Smooth muscle cell (in vitro differentiated cells): ENCODE results near the gene GLP2R. TPM values are rescaled to one million over a fixed set of nuclear protein-coding genes. Genes with fewer than 3 reads are reported as not detected.
"Not testable (repeated sequence)": the region's sequence is repeated elsewhere in the genome, so short reads cannot be mapped to it uniquely, and the experiment has no call there.

Experiments
- DNase-seq: peaks from one replicate; lab custom pipeline; 2025; ENCODE audit not compliant: unreplicated experiment; lab: John Stamatoyannopoulos, UW
- H2AFZ ChIP-seq: fragments of 200-600 bp; sonication (generic); 2 replicates; pipeline ENCODE4 v1.6.0; 2016; ENCODE audit warnings: antibody characterized with exemption, low read depth, mild to moderate bottlenecking
- H3F3A ChIP-seq: fragments of 200-600 bp; sonication (generic); 2 replicates; pipeline ENCODE4 v1.6.0; 2017; ENCODE audit warnings: antibody characterized with exemption, low read depth
- H3K27ac ChIP-seq: fragments of 200-600 bp; sonication (generic); 2 replicates; pipeline ENCODE4 v1.5.1; 2016; ENCODE audit warnings: low read depth, mild to moderate bottlenecking
- H3K27me3 ChIP-seq: fragments of 200-600 bp; sonication (generic); 2 replicates; pipeline ENCODE4 v1.6.1; 2016; ENCODE audit warnings: low read depth, mild to moderate bottlenecking
- H3K36me3 ChIP-seq: fragments of 200-600 bp; sonication (generic); 2 replicates; pipeline ENCODE4 v1.5.1; 2016; ENCODE audit warnings: low read depth
- H3K4me1 ChIP-seq: fragments of 200-600 bp; sonication (generic); 2 replicates; pipeline ENCODE4 v1.5.1; 2016; ENCODE audit warnings: low read depth
- H3K4me2 ChIP-seq: fragments of 200-600 bp; sonication (generic); 2 replicates; pipeline ENCODE4 v1.6.0; 2016; ENCODE audit warnings: mild to moderate bottlenecking
- H3K4me3 ChIP-seq: fragments of 200-600 bp; sonication (generic); 2 replicates; pipeline ENCODE4 v1.5.1; 2016; ENCODE audit warnings: mild to moderate bottlenecking
- H3K79me2 ChIP-seq: fragments of 200-600 bp; sonication (generic); 2 replicates; pipeline ENCODE4 v1.6.0; 2016; ENCODE audit warnings: low read depth, mild to moderate bottlenecking
- H3K9ac ChIP-seq: fragments of 200-600 bp; sonication (generic); 2 replicates; pipeline ENCODE4 v1.6.0; 2016; ENCODE audit warnings: low read depth
- H3K9me3 ChIP-seq: fragments of 200-600 bp; sonication (generic); replicated peaks from 2 replicates; pipeline ENCODE4 v1.5.1; 2016; ENCODE audit warnings: low read depth
- H4K20me1 ChIP-seq: fragments of 200-600 bp; sonication (generic); 2 replicates; pipeline ENCODE4 v1.6.0; 2016; ENCODE audit warnings: low read depth
- WGBS: methylation state at CpG from one replicate; pipeline ENCODE4 v1.1.7; 2016; ENCODE audit warnings: low lambda C conversion rate; 5-methylcytosine and 5-hydroxymethylcytosine counted together
- polyA plus RNA-seq: library from polyadenylated mRNA; unstranded; fragments of >200 nt; fragmentation: Nextera tagmentation; extraction: Ambion mirVana; gene quantifications from 2 replicates; pipeline ENCODE4 v1.2.1, GENCODE V29; 2016
- total RNA-seq: library from RNA; depleted of rRNA; stranded (reverse); fragments of >200 nt; gene quantifications from 2 replicates; pipeline ENCODE4 v1.2.3, GENCODE V29; 2014
- TF ChIP-seq, protein P1 (sequence below): fragments of 200-600 bp; sonication (generic); IDR thresholded peaks from 2 replicates; pipeline ENCODE4 v1.5.1; 2017; ENCODE audit warnings: borderline replicate concordance, mild to moderate bottlenecking, antibody characterized with exemption; ENCODE audit not compliant: insufficient read depth, poor library complexity, severe bottlenecking

Gene GLP2R
- total and polyA plus RNA-seq, 2 experiments from 2014 or later: 0.03 to 0.45 TPM

DNA sequence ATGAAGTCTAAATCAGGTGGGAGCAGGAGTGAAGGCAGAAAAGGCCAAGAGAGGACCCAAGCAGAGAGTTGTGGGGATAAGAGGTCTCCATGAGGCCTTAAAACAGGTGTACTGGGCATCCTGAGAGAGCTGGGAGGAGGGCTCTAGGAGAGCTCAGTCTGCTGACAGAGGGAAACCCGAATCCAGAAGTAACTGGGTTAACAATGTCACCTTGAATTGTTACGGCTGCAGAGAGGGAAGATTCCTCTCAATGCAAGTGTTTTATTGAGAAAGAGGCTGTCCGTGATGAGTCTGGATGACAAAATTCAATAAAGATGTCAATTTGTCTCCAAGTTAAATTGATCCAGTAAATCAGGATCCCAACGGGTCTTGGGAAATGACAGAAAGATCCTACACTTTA, 42.7 kb upstream of the GLP2R start:
- Histone ChIP-seq H3F3A (no peaks in the 10 kb centered on the region), H3K79me2 (no peaks in the 10 kb centered on the region), H3K9ac (no peak overlapping the region), H3K9me3 (no peaks in the 10 kb centered on the region), H3K27ac (no peak overlapping the region), H3K36me3 (no peaks in the 10 kb centered on the region), H2AFZ (no peak overlapping the region), H3K4me1 (no peaks in the 10 kb centered on the region), H3K4me3 (no peak overlapping the region), H3K27me3 (peaks cover 35% of the 10 kb centered on the region), H3K4me2 (no peak overlapping the region), H4K20me1 (no peaks in the 10 kb centered on the region)
- DNase-seq: no peak
- WGBS: 84% methylated on average over 4 of the region's 4 CpGs
- TF ChIP-seq, protein P1, sequence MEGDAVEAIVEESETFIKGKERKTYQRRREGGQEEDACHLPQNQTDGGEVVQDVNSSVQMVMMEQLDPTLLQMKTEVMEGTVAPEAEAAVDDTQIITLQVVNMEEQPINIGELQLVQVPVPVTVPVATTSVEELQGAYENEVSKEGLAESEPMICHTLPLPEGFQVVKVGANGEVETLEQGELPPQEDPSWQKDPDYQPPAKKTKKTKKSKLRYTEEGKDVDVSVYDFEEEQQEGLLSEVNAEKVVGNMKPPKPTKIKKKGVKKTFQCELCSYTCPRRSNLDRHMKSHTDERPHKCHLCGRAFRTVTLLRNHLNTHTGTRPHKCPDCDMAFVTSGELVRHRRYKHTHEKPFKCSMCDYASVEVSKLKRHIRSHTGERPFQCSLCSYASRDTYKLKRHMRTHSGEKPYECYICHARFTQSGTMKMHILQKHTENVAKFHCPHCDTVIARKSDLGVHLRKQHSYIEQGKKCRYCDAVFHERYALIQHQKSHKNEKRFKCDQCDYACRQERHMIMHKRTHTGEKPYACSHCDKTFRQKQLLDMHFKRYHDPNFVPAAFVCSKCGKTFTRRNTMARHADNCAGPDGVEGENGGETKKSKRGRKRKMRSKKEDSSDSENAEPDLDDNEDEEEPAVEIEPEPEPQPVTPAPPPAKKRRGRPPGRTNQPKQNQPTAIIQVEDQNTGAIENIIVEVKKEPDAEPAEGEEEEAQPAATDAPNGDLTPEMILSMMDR: no peak

DNA sequence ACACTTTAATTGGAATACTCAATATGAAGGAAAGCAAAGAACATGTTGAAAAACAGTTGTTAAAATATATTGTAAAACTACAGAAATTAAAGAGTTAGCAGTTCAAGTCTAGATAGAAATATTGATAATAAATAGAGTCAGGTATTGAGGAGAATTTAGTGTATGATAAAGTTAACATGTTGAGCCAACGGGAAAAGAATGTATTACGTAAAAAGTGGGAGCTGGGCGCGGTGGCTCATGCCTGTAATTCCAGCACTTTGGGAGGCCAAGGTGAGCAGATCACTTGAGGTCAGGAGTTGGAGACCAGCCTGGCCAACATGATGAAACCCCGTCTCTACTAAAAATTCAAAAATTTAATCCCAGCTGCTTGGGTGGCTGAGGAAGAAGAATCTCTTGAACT, 42.3 kb upstream of the GLP2R start:
- not testable (repeated sequence) for H3K27ac ChIP-seq, H3K4me3 ChIP-seq, H3K79me2 ChIP-seq, H3K4me1 ChIP-seq, H3K9ac ChIP-seq, H4K20me1 ChIP-seq, H3K4me2 ChIP-seq, H3K36me3 ChIP-seq, H2AFZ ChIP-seq, H3F3A ChIP-seq, H3K9me3 ChIP-seq, DNase-seq
- WGBS: 94% methylated on average over 5 of the region's 5 CpGs
- H3K27me3 ChIP-seq: peaks cover 35% of the 10 kb centered on the region

DNA sequence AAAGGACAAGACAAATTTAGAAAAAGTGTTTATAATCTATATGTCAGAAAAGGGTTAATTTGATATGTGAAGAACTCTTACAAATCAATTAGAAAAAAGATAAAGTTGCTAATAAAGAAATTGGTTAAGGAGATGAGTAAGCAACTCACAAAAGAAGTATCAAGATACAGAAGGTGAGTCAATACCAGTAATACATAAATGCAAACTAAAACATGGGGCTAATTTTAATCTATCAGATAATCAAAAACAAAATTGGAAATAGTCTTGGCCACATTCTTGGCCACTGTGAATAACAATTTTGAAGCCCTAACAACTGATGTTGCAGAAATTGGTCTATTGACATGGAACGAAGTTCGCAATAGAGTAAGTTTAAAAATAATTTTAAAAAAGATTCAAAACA, 41.2 kb upstream of the GLP2R start:
- 95% methylated on average over 2 of the region's 2 CpGs for WGBS
- Histone ChIP-seq H3K4me2 (no peak overlapping the region), H3K27me3 (peaks cover 30% of the 10 kb centered on the region), H3K9me3 (no peaks in the 10 kb centered on the region), H4K20me1 (no peaks in the 10 kb centered on the region), H3K36me3 (no peaks in the 10 kb centered on the region), H2AFZ (no peak overlapping the region), H3K27ac (no peak overlapping the region), H3K4me1 (no peaks in the 10 kb centered on the region), H3K4me3 (no peak overlapping the region), H3F3A (no peaks in the 10 kb centered on the region), H3K9ac (no peak overlapping the region), H3K79me2 (no peaks in the 10 kb centered on the region)
- TF ChIP-seq, protein P1: no peak
- no peak for DNase-seq

DNA sequence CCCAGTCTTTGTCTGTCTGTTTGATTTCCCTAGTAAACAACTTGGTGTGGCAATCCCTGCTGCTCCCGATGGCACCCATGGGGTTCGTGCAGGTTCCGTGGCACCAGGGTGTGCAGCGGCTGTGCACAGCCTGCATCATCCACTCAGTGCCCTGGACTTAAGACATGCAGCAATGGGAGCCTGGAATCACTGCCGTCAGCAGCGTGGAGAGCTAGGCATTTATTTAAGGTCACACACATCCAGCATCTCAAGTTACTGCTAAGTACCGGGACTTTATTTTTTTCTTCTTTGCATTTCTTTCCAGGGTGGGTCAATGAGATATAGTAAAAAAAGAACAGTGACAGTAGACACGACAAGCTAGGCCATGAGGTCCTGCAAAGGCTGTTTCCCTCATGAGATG, 37.1 kb upstream of the GLP2R start:
- TF ChIP-seq, protein P1: no peak
- DNase-seq: no peak
- WGBS: 94% methylated on average over 8 of the region's 8 CpGs
- H3K9me3 ChIP-seq: no peaks in the 10 kb centered on the region
- no peak overlapping the region for H3K27ac ChIP-seq
- peaks cover 10% of the 10 kb centered on the region for H3K4me1 ChIP-seq
- no peaks in the 10 kb centered on the region for H3K27me3 ChIP-seq
- no peak overlapping the region for H3K4me2 ChIP-seq
- no peak overlapping the region for H3K9ac ChIP-seq
- H4K20me1 ChIP-seq: no peaks in the 10 kb centered on the region
- H2AFZ ChIP-seq: no peak overlapping the region
- no peaks in the 10 kb centered on the region for H3F3A ChIP-seq
- H3K4me3 ChIP-seq: no peak overlapping the region
- H3K36me3 ChIP-seq: no peaks in the 10 kb centered on the region
- no peaks in the 10 kb centered on the region for H3K79me2 ChIP-seq
